Measurements from ENCODE around the gene CGNL1.

CGNL1 gene

DNA sequence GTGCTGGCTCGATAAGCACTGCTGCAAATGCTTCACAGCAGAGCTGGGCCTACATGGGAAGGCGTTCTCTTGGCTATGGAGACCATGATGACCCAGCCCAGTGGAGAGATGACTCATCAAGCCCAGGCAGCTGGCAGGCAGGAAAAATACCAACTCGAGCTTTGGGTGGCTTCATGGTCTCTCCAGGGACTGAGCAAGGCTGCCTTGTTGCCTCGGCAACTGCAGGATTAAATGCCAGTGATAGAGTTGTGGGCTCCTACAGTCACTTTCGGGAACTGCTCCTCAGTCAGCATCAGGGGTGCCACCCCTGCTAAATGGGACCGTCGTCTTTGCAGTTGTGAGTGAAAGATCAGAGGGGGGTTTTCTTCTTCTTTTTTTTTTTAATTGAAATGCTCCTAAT lies 160.8 kb downstream of the CGNL1 start:
- no peak for DNase-seq (ENCODE audit: low spot score)
- Mint-ChIP-seq H3K27ac (no peak overlapping the region), H3K36me3 (ENCODE audit: low read depth) (no peaks in the 10 kb centered on the region), H3K4me1 (ENCODE audit: low read depth) (no peaks in the 10 kb centered on the region), H3K9me3 (no peaks in the 10 kb centered on the region), H3K4me3 (no peak overlapping the region), H3K27me3 (ENCODE audit: low read depth) (peaks cover 9% of the 10 kb centered on the region)

- Mint-ChIP-seq H3K27me3 (ENCODE audit: low read depth) (peaks cover 6% of the 10 kb centered on the region), H3K4me1 (ENCODE audit: low read depth) (no peaks in the 10 kb centered on the region), H3K9me3 (no peaks in the 10 kb centered on the region), H3K27ac (no peak overlapping the region), H3K36me3 (ENCODE audit: low read depth) (no peaks in the 10 kb centered on the region), H3K4me3 (no peak overlapping the region)
- no peak for DNase-seq (ENCODE audit: low spot score)
Measured at GRCh38 chr15:57537488-57538264, 161.4 kb downstream of the CGNL1 start.

- Mint-ChIP-seq H3K36me3 (ENCODE audit: low read depth) (no peaks in the 10 kb centered on the region), H3K4me1 (ENCODE audit: low read depth) (no peaks in the 10 kb centered on the region), H3K9me3 (no peaks in the 10 kb centered on the region), H3K4me3 (no peak overlapping the region), H3K27ac (no peak overlapping the region), H3K27me3 (ENCODE audit: low read depth) (peaks cover 6% of the 10 kb centered on the region)
- no peak for DNase-seq (ENCODE audit: low spot score)
Measured at GRCh38 chr15:57538265-57538529, 161.9 kb downstream of the CGNL1 start.

DNA sequence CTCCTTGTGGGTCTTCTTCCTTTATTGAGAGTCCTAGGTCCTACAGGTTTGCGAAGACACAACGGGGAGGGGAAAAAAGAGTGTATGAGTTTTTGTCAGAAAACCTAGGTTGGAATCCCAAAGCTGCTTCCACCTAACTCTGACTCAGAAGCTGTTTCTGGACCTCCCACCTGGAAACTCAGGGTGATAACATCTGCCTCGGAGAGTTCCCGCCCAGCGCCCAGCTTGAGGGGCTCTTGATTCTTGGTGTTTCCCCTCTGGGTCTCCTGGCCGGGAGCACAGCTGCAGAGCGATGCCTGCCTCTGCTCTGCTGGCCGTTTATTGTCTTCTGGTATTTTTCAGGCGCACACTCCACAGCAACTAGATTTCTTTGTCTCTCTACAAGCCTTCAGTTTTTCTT lies 162.5 kb downstream of the CGNL1 start:
- Mint-ChIP-seq H3K36me3 (ENCODE audit: low read depth) (no peaks in the 10 kb centered on the region), H3K27ac (no peak overlapping the region), H3K4me3 (no peak overlapping the region), H3K27me3 (ENCODE audit: low read depth) (peaks cover 6% of the 10 kb centered on the region), H3K9me3 (no peaks in the 10 kb centered on the region), H3K4me1 (ENCODE audit: low read depth) (no peaks in the 10 kb centered on the region)
- no peak for DNase-seq (ENCODE audit: low spot score)

GRCh38 chr15:57540211-57540610 lies 163.9 kb downstream of the CGNL1 start:
- no peaks in the 10 kb centered on the region for H3K9me3 Mint-ChIP-seq
- H3K27me3 Mint-ChIP-seq (ENCODE audit: low read depth): peaks cover 3% of the 10 kb centered on the region
- no peaks in the 10 kb centered on the region for H3K36me3 Mint-ChIP-seq (ENCODE audit: low read depth)
- DNase-seq (ENCODE audit: low spot score): no peak
- H3K4me1 Mint-ChIP-seq (ENCODE audit: low read depth): no peaks in the 10 kb centered on the region
- H3K27ac Mint-ChIP-seq: no peak overlapping the region
- H3K4me3 Mint-ChIP-seq: no peak overlapping the region

- Mint-ChIP-seq H3K4me1 (ENCODE audit: low read depth) (no peaks in the 10 kb centered on the region), H3K9me3 (no peaks in the 10 kb centered on the region), H3K36me3 (ENCODE audit: low read depth) (no peaks in the 10 kb centered on the region), H3K4me3 (no peak overlapping the region), H3K27me3 (ENCODE audit: low read depth) (peaks cover 3% of the 10 kb centered on the region), H3K27ac (no peak overlapping the region)
- no peak for DNase-seq (ENCODE audit: low spot score)
Measured at GRCh38 chr15:57540736-57541135, 164.4 kb downstream of the CGNL1 start.

GRCh38 chr15:57541271-57541670 lies 165.0 kb downstream of the CGNL1 start:
- no peak for DNase-seq (ENCODE audit: low spot score)
- Mint-ChIP-seq H3K27ac (no peak overlapping the region), H3K9me3 (no peaks in the 10 kb centered on the region), H3K36me3 (ENCODE audit: low read depth) (no peaks in the 10 kb centered on the region), H3K4me3 (no peak overlapping the region), H3K4me1 (ENCODE audit: low read depth) (no peaks in the 10 kb centered on the region), H3K27me3 (ENCODE audit: low read depth) (peaks cover 3% of the 10 kb centered on the region)

DNA sequence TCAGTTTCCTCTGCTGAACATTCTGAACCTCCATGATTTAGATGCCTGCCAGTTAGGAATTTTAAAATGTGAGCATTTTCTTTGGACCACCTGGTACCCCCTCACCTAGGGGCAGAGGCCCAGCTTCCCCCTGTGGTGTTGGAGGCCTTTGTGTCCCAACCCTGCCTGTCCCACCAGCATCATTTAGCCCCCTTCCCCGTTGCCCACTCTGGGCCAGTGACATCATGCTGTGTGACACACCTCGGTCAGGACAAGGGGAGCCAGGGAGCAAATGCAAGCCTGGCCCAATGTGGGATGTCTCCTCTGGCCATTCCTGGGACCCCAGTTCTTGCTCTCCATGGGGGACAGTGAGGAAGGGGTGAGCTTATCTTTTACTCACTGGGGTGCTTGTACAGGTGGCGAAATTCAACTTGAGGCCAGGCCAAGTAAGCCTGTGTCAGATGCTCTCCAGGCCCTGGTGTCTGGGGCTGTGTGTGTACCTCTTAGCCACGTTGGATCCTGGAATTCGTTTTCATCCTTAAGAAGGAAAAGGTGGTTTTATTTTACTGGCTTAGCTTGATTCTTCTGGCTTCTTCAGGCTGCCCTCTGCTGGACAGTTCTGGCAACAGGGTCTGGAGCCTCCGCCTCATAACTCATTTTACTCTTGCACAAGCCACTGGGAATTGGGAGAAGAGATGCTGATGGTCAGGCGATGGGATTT lies 165.7 kb downstream of the CGNL1 start:
- H3K4me3 Mint-ChIP-seq: no peak overlapping the region
- peaks cover 3% of the 10 kb centered on the region for H3K27me3 Mint-ChIP-seq (ENCODE audit: low read depth)
- H3K36me3 Mint-ChIP-seq (ENCODE audit: low read depth): no peaks in the 10 kb centered on the region
- no peaks in the 10 kb centered on the region for H3K4me1 Mint-ChIP-seq (ENCODE audit: low read depth)
- no peak for DNase-seq (ENCODE audit: low spot score)
- H3K9me3 Mint-ChIP-seq: no peaks in the 10 kb centered on the region
- H3K27ac Mint-ChIP-seq: no peak overlapping the region

DNA sequence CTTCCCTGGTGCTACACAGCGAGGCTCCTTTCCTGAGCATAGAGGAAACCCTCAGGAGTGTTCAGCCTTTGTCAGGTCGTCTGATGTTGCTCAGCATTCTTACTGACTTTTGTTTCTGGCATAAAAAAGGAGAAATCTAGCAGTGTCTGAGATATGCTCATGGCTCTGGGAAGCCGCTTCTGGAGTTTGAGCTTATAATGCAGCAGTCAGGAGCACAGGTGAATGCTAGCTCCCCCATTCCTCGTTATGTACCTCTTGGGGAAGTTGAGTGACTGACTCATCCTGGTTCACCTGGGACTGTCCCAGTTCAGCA lies 166.2 kb downstream of the CGNL1 start:
- Mint-ChIP-seq H3K4me1 (ENCODE audit: low read depth) (no peaks in the 10 kb centered on the region), H3K4me3 (no peak overlapping the region), H3K27me3 (ENCODE audit: low read depth) (peaks cover 3% of the 10 kb centered on the region), H3K27ac (no peak overlapping the region), H3K9me3 (no peaks in the 10 kb centered on the region), H3K36me3 (ENCODE audit: low read depth) (no peaks in the 10 kb centered on the region)
- no peak for DNase-seq (ENCODE audit: low spot score)

DNA sequence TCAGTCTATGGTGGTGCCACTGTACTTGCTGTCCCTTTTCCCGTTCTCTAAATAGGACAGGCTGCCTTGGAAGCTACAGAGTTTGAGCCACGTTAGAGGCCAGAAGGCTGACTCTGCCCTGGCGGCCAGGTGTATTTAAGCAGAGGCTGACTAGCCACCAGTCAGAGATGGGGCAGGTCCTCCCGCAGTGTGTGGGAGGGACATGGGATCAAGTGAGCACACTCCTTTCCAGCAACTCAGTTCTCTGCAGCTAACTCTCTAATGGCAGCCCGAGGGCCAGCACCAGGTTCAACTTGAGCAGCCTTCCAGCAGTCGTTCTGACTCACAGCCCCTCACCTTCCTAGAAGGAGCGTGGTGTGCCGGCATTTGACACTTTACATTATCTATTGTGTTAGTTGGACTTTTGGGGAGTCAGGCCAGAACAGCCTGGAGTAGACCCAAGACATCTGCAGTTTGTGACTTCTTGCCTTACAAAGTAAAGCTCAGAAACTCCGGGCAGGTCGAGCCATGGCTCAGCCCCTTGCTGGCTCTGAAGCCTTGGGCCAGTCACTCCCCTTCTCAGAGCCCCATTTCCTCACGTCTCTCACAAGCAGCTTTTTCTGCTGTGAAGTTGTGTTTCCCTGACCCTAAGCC lies 168.7 kb downstream of the CGNL1 start:
- Mint-ChIP-seq H3K4me3 (no peak overlapping the region), H3K9me3 (no peaks in the 10 kb centered on the region), H3K4me1 (ENCODE audit: low read depth) (no peaks in the 10 kb centered on the region), H3K27me3 (ENCODE audit: low read depth) (peaks cover 1% of the 10 kb centered on the region), H3K36me3 (ENCODE audit: low read depth) (no peaks in the 10 kb centered on the region), H3K27ac (no peak overlapping the region)
- no peak for DNase-seq (ENCODE audit: low spot score)

- no peaks in the 10 kb centered on the region for H3K27me3 Mint-ChIP-seq (ENCODE audit: low read depth)
- no peak overlapping the region for H3K4me3 Mint-ChIP-seq
- no peak overlapping the region for H3K27ac Mint-ChIP-seq
- no peaks in the 10 kb centered on the region for H3K36me3 Mint-ChIP-seq (ENCODE audit: low read depth)
- no peaks in the 10 kb centered on the region for H3K9me3 Mint-ChIP-seq
- DNase-seq (ENCODE audit: low spot score): no peak
- H3K4me1 Mint-ChIP-seq (ENCODE audit: low read depth): no peaks in the 10 kb centered on the region
Measured at GRCh38 chr15:57545995-57546394, 169.7 kb downstream of the CGNL1 start.

DNA sequence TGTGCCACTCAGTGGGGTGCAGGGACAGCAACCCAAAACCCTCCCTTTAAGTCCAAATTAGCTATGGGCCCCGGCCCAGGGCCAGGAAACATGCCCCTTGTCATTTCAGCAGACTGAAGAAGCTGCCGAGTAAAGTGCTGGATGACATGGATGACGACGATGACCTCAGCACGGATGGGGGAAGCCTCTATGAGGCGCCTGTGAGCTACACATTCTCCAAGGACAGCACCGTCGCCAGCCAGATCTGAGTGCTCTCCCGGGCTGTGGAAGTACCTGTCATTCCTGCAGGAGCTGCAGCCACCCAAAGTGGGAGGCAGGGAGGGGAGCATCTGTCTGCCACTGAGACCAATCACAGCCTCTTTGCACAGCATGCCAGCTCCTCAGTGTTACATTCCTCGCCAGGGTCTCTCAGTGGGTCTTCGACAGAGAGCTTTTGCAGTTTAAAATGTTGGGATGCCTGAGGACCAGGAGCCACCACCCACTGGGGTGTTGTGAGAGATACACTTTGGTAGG lies 171.0 kb downstream of the CGNL1 start:
- Mint-ChIP-seq H3K9me3 (no peaks in the 10 kb centered on the region), H3K27ac (no peak overlapping the region), H3K4me3 (no peak overlapping the region)

DNA sequence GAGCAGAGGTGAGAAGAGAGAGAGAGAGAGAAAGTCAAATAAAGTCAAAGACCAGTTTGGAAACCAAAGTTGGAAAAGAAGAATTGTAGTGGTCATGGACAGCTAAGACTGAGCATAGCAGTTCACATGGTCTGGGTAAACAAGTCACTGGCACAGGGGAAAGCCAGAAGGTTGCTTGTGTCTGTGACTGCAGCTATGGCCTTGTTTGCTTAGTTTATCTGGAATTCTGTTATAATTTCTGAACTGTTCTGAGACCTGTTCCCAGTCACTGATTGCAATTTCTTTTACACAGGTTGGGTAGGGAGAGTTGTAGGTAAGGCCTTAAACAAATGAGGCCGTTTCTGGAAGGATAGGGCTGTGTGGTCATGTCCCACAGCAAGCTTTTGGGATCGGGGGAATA lies 172.0 kb downstream of the CGNL1 start:
- Mint-ChIP-seq H3K4me3 (no peak overlapping the region), H3K36me3 (ENCODE audit: low read depth) (no peaks in the 10 kb centered on the region), H3K9me3 (no peaks in the 10 kb centered on the region), H3K27ac (no peak overlapping the region), H3K27me3 (ENCODE audit: low read depth) (no peaks in the 10 kb centered on the region), H3K4me1 (ENCODE audit: low read depth) (no peaks in the 10 kb centered on the region)
- DNase-seq (ENCODE audit: low spot score): no peak

More for the DNA sequence above, 171.0 kb downstream of the CGNL1 start:
- no peak for DNase-seq (ENCODE audit: low spot score)
- Mint-ChIP-seq H3K27me3 (ENCODE audit: low read depth) (no peaks in the 10 kb centered on the region), H3K4me1 (ENCODE audit: low read depth) (no peaks in the 10 kb centered on the region), H3K36me3 (ENCODE audit: low read depth) (no peaks in the 10 kb centered on the region)

GRCh38 chr15:57548835-57549234 lies 172.5 kb downstream of the CGNL1 start:
- Mint-ChIP-seq H3K4me1 (ENCODE audit: low read depth) (no peaks in the 10 kb centered on the region), H3K27me3 (ENCODE audit: low read depth) (no peaks in the 10 kb centered on the region), H3K4me3 (no peak overlapping the region), H3K27ac (no peak overlapping the region), H3K36me3 (ENCODE audit: low read depth) (no peaks in the 10 kb centered on the region), H3K9me3 (no peaks in the 10 kb centered on the region)
- DNase-seq (ENCODE audit: low spot score): no peak
